ENCODE measurements around the gene TAOK3.

The TAOK3 gene

DNA sequence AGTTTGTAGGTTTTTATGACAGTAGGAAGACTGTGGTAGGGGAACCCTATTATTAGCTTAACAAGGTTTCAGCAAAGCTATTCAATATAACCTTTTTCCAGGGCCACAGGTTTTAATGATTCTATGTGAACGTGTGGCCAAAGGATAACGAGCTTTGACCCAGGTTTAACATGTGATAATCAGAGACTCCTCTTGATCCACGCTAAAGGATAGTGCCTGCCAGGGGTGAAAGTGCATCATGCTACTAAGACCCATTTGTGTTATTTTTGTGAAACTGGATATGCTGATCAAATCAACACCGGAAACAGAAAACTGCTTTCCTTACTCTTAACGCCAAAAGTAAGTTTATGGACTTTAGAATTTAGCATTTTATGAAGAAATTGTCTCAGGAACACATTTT, 909 bp upstream of the TAOK3 start:
- no peak for DNase-seq (ENCODE audit: low read depth)
- no peak for TF ChIP-seq CTCF (IDR thresholded peaks at IDR 0.05; ENCODE audit: control insufficient read depth, extremely low read depth, insufficient read depth)

DNA sequence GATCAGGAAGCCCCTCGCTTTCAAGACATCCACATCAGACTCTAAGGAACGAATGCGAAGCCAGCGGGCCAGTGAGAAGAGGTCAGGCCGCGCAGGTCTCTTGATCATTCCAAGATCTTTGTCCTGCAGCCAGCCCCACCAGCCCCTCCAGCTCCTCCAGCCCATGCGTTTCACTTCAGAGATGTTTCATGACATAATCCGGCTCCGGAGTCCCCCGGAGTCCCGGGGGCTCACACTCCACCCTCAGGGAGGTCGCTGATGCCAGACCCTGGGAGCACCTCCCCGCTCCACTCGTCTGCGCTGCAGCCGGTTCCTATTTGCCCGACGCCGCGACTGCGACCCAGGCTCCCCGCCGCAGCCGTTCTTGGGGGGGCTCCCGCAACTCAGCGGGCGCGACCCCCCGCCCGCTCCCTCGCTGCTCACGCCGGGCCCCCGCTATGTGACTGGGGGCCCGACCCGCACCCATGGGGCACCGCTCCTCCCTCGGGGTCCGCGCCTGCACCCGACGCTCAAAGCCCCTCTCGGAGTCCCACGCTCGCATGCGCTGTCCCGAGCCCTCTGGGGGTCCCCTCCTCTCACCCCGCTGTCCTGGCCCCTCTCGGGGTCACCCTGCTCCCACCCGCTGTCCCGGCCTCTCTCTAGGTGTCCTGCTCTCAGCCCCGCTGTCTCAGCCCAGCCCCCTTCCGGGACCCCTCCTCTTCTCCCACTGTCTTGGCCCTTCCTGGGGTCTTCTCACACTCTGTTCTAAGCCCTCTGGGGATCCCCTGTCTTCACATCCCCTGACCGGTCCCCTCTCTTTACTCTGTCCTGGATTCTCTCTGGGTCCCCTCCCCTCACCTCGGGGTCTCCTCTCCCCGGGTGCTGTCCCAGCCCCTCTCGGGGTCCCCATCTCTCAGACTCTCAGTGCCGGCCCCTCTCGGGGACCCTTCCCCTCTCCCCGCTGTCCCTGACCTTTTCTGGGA, 1.1 kb downstream of the TAOK3 start:
- no peak for TF ChIP-seq CTCF (IDR thresholded peaks at IDR 0.05; ENCODE audit: control insufficient read depth, extremely low read depth, insufficient read depth)
- no peak for DNase-seq (ENCODE audit: low read depth)
- H3K4me3 ChIP-seq (ENCODE audit: low read depth, low read length) = peak overlapping the region; percentile 98

More for the DNA sequence above, 909 bp upstream of the TAOK3 start:
- H3K4me3 ChIP-seq (ENCODE audit: low read depth, low read length) = peak overlapping the region; percentile 67

GRCh38 chr12:118370601-118371000, 2.1 kb downstream of the TAOK3 start:
- TF ChIP-seq CTCF (IDR thresholded peaks at IDR 0.05; ENCODE audit: control insufficient read depth, extremely low read depth, insufficient read depth) = no peak
- no peak for DNase-seq (ENCODE audit: low read depth)

DNA sequence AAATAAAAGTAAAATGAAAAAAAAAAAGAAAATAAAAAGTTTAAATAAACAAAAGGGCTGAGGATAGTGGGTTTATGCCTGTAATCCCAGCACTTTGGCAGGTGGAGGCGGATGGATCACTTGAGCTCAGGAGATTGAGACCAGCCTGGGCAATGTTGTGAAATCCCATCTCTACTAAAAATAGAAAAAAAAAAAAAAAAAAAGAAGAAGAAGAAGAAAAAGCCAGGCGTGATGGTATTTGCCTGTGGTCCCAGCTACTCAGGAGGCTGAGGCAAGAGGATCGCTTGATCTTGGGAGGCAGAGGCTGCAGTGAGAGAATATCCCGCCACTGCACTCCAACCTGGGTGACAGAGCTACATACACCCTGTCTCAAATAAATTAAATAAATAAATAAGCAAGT, 3.9 kb downstream of the TAOK3 start:
- DNase-seq (ENCODE audit: low read depth) = no peak
- no peak for TF ChIP-seq CTCF (IDR thresholded peaks at IDR 0.05; ENCODE audit: control insufficient read depth, extremely low read depth, insufficient read depth)
- H3K4me3 ChIP-seq (ENCODE audit: low read depth, low read length) = no peak overlapping the region

More at GRCh38 chr12:118370601-118371000, 2.1 kb downstream of the TAOK3 start:
- H3K4me3 ChIP-seq (ENCODE audit: low read depth, low read length) = peak overlapping the region; percentile 98

GRCh38 chr12:118361889-118362288, 10.8 kb downstream of the TAOK3 start:
- DNase-seq (ENCODE audit: low read depth) = no peak
- no peak for TF ChIP-seq CTCF (IDR thresholded peaks at IDR 0.05; ENCODE audit: control insufficient read depth, extremely low read depth, insufficient read depth)

GRCh38 chr12:118361092-118361404, 11.7 kb downstream of the TAOK3 start:
- no peak overlapping the region for H3K4me3 ChIP-seq (ENCODE audit: low read depth, low read length)
- TF ChIP-seq CTCF (IDR thresholded peaks at IDR 0.05; ENCODE audit: control insufficient read depth, extremely low read depth, insufficient read depth) = no peak
- DNase-seq (ENCODE audit: low read depth) = no peak

More at GRCh38 chr12:118361889-118362288, 10.8 kb downstream of the TAOK3 start:
- H3K4me3 ChIP-seq (ENCODE audit: low read depth, low read length) = no peak overlapping the region
